Measurements from ENCODE around the gene OTOG. TPM values are rescaled to one million over a fixed set of nuclear protein-coding genes. Genes with fewer than 3 reads are reported as not detected.

Gene OTOG
- total RNA-seq, 1 donor from 2014 or later = not detected

DNA sequence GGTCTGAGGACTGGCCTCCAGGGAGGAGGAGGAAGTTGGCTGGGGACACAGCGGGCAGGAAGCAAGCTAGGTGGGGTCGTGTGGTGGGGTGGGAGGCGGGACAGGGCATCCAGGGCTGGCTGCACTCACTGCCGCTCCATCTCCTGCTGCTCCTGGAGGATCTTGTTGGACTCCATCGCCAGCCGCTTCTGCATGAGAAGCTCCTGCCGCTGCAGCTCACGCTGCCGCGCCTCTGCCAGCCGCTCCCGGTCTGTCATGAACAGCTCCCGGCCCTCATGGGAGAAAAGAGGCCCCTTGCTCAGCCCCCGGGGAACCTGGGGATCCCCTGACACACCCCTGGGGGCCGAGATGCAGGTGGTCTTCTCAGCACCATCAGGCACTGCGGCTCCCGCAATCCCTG, 24.4 kb upstream of the OTOG start:
- H3K27ac ChIP-seq = no peak overlapping the region
- no peak overlapping the region for H3K4me3 ChIP-seq
- TF ChIP-seq POLR2AphosphoS5 (IDR thresholded peaks at IDR 0.05; ENCODE audit: insufficient read depth in 1 of 2, low read depth in 1 of 2) (no peak), POLR2A (IDR thresholded peaks at IDR 0.05) (no peak), CTCF (IDR thresholded peaks at IDR 0.05) (no peak)
- no peak for DNase-seq (ENCODE audit: extremely low spot score in 2 of 2)
- H3K9me3 ChIP-seq = no peaks in the 10 kb centered on the region
- no peaks in the 10 kb centered on the region for H3K4me1 ChIP-seq
- no peaks in the 10 kb centered on the region for H3K36me3 ChIP-seq
- intact Hi-C loops (cut with DNase I) = no loop called here
- H3K27me3 ChIP-seq = no peaks in the 10 kb centered on the region

- intact Hi-C loops (cut with DNase I) = no loop called here
- no peaks in the 10 kb centered on the region for H3K4me1 ChIP-seq
Observed at GRCh38 chr11:17524221-17524620, 22.8 kb upstream of the OTOG start.

DNA sequence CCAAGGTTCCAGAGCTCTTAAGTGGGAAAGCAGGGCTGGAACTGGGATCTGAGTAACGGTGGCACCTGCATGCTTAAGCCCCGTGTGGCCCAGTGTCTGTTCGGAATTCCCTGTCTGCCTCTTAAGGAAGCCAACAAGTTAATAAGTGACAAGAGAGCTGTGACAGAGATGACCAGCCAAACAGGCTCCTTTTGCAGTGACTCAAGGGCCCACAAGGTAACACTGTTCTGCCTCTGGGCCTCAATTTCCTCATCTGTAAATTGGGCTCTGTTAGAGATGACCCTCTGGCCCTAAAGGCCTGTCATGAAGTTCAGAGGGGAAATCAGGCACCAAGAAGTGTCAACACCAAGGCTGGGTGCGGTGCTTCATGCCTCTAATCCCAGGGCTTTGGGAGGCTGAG, 21.5 kb upstream of the OTOG start:
- no peaks in the 10 kb centered on the region for H3K9me3 ChIP-seq

More at GRCh38 chr11:17524221-17524620, 22.8 kb upstream of the OTOG start:
- DNase-seq (ENCODE audit: extremely low spot score in 2 of 2) = no peak
- Histone ChIP-seq H3K27ac (no peak overlapping the region), H3K27me3 (no peaks in the 10 kb centered on the region), H3K9me3 (no peaks in the 10 kb centered on the region), H3K4me3 (no peak overlapping the region), H3K36me3 (no peaks in the 10 kb centered on the region)
- TF ChIP-seq CTCF (IDR thresholded peaks at IDR 0.05) = no peak
- no peak for TF ChIP-seq POLR2AphosphoS5 (IDR thresholded peaks at IDR 0.05; ENCODE audit: insufficient read depth in 1 of 2, low read depth in 1 of 2)
- TF ChIP-seq POLR2A (IDR thresholded peaks at IDR 0.05) = no peak

DNA sequence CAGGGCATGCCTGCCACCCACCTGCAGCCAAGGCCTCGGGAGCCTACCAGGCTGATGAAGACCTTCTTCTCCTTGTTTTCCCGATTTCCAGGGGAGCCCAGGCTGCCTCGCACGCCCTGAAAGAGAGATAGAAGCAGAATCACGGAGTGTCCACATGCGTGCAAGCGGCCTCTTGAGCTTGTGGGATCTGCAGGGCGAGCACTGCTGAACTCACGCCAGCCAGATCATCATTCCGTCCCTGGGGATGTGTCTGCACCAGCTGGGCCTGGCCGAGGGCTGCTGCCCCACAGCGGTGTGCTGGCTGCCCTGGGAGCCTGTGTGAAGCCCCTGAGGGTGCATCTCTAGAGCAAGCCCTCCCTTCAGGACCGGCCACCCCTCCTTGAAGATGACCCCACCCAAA, 20.7 kb upstream of the OTOG start:
- Histone ChIP-seq H3K27ac (no peak overlapping the region), H3K27me3 (no peaks in the 10 kb centered on the region), H3K4me3 (no peak overlapping the region), H3K4me1 (no peaks in the 10 kb centered on the region), H3K36me3 (no peaks in the 10 kb centered on the region), H3K9me3 (no peaks in the 10 kb centered on the region)
- intact Hi-C loops (cut with DNase I) = no loop called here
- TF ChIP-seq CTCF (IDR thresholded peaks at IDR 0.05) (no peak), POLR2AphosphoS5 (IDR thresholded peaks at IDR 0.05; ENCODE audit: insufficient read depth in 1 of 2, low read depth in 1 of 2) (no peak), POLR2A (IDR thresholded peaks at IDR 0.05) (no peak)
- DNase-seq (ENCODE audit: extremely low spot score in 2 of 2) = no peak

More for the DNA sequence above, 21.5 kb upstream of the OTOG start:
- no peak overlapping the region for H3K4me3 ChIP-seq
- H3K4me1 ChIP-seq = no peaks in the 10 kb centered on the region
- no peak overlapping the region for H3K27ac ChIP-seq
- H3K36me3 ChIP-seq = no peaks in the 10 kb centered on the region
- DNase-seq (ENCODE audit: extremely low spot score in 2 of 2) = no peak
- intact Hi-C loops (cut with DNase I) = no loop called here
- TF ChIP-seq POLR2A (IDR thresholded peaks at IDR 0.05) = no peak
- no peak for TF ChIP-seq CTCF (IDR thresholded peaks at IDR 0.05)
- no peak for TF ChIP-seq POLR2AphosphoS5 (IDR thresholded peaks at IDR 0.05; ENCODE audit: insufficient read depth in 1 of 2, low read depth in 1 of 2)
- no peaks in the 10 kb centered on the region for H3K27me3 ChIP-seq

- no peak for TF ChIP-seq POLR2AphosphoS5 (IDR thresholded peaks at IDR 0.05; ENCODE audit: insufficient read depth in 1 of 2, low read depth in 1 of 2)
- no peak for TF ChIP-seq POLR2A (IDR thresholded peaks at IDR 0.05)
- no peak for TF ChIP-seq CTCF (IDR thresholded peaks at IDR 0.05)
- intact Hi-C loops (cut with DNase I) = no loop called here
- Histone ChIP-seq H3K36me3 (no peaks in the 10 kb centered on the region), H3K9me3 (no peaks in the 10 kb centered on the region), H3K27me3 (no peaks in the 10 kb centered on the region), H3K4me3 (no peak overlapping the region), H3K4me1 (no peaks in the 10 kb centered on the region), H3K27ac (no peak overlapping the region)
- no peak for DNase-seq (ENCODE audit: extremely low spot score in 2 of 2)
Observed at GRCh38 chr11:17526931-17527627, 20.0 kb upstream of the OTOG start.

All from vagina (tissue), 2 donors.